ENCODE results near the gene APOD. TPM values are rescaled to one million over a fixed set of nuclear protein-coding genes. Genes with fewer than 3 reads are reported as not detected.

APOD gene
- total and polyA plus RNA-seq, 9 of the 15 experiments (the other 6 are each of a cell fraction or from before 2014, with no cell fraction given), result 0.18 to 0.50 (median 0.35) TPM; not detected in 1

DNA sequence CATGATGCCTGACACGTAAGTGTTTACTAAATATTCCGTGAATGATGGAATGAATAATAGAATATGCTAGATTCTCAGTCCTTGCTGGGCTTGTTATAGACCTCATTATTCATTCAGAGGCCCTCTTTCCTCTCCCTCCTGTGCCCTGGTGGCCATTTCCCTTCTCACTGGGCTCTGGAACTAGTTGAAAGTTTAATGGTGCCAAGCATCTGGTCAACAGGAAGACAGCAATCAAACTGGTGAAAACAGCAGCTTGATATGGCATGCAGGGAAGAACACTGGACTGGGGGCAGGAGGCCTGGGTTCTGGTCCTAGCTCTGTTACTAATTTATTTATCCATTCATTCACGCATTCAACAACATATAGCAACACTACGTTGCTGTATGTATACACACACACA is 3.7 kb upstream of the APOD start (continued):
- TF ChIP-seq HNRNPUL1 (IDR thresholded peaks at IDR 0.05; ENCODE audit: low read length) (no peak), ARID4B (CRISPR knock-in tag; IDR thresholded peaks at IDR 0.05) (no peak)

- POLR2A ChIA-PET, result interaction anchor here (1.1 to 1.7 kb wide), 3 partner anchors 12 to 30 kb away, joined by 3 to 6 read pairs (median 3); no protein-coding TSS in a partner anchor
- BruUV-seq (replicated peaks), result no TSS peak
These were observed 767 bp upstream of the APOD start for GRCh38 chr3:195584543-195584870.

More at GRCh38 chr3:195584543-195584870, 767 bp upstream of the APOD start:
- WGBS (ENCODE audit: insufficient coverage, low coverage, missing lambda C conversion rate), result 2% methylated on average over 4 of the region's 4 CpGs
- Histone ChIP-seq H4K20me1 (replicated peaks; ENCODE audit: control insufficient read depth, insufficient read depth, low read length) (no peaks in the 10 kb centered on the region), H3K27me3 (ENCODE audit: control insufficient read depth in 2 of 2, insufficient read depth in 2 of 2, low read length in 2 of 2) (peaks cover 11 to 25% of the 10 kb centered on the region in 2 experiments; a peak in 3 of 5 replicates), H3K36me3 (ENCODE audit: control insufficient read depth, insufficient read depth, low read length) (no peaks in the 10 kb centered on the region), H2AFZ (ENCODE audit: low read depth, low read length) (peak overlapping the region; percentile 90), H3K4me2 (ENCODE audit: insufficient read depth, low read length) (peak overlapping the region; percentile 63), H3K4me3 (no peak overlapping the region), H3K9ac (ENCODE audit: insufficient read depth in 1 of 2, low read depth in 2 of 2, low read length in 2 of 2) (peak overlapping the region in 1 of 2 experiments; percentile 73; a peak in 1 of 4 replicates), H3K27ac (ENCODE audit: extremely low read depth, low read depth, low read length) (peak overlapping the region; percentile 65; the same call in 1 of the 3 replicates), H3K9me1 (ENCODE audit: control insufficient read depth, insufficient read depth, low read length) (no peaks in the 10 kb centered on the region), H3K9me3 (replicated peaks; ENCODE audit: control insufficient read depth, insufficient read depth, low read depth, low read length) (peaks cover 3% of the 10 kb centered on the region; the same call in 1 of the 2 replicates), H3K4me1 (replicated peaks in 1 of 2; ENCODE audit: control insufficient read depth in 2 of 2, insufficient read depth in 2 of 2, low read length in 2 of 2) (peaks cover 0 to 16% of the 10 kb centered on the region in 2 experiments; a peak in 4 of 5 replicates), H3K79me2 (ENCODE audit: control insufficient read depth, insufficient read depth, low read length) (no peaks in the 10 kb centered on the region)
- FAIRE-seq (no peak), DNase-seq (ENCODE audit: extremely low read depth in 1 of 4, low spot score in 3 of 4) (peak in 3 of 4 experiments; percentile 29 to 58 (median 50)), ATAC-seq (peak; percentile 62)
- TF ChIP-seq NCOR1 (IDR thresholded peaks at IDR 0.05) (peak; percentile 8; the same call in 1 of the 2 replicates), CBFA2T3 (IDR thresholded peaks at IDR 0.05) (peak; percentile 50; the same call in 1 of the 2 replicates), PKNOX1 (IDR thresholded peaks at IDR 0.05) (no peak), ZNF395 (CRISPR knock-in tag; IDR thresholded peaks at IDR 0.05) (no peak), ZNF589 (CRISPR knock-in tag; IDR thresholded peaks at IDR 0.05; ENCODE audit: low read depth) (0 out of 2 replicates have a peak, but pooled peaks have one; percentile 39), CBFA2T2 (conservative IDR thresholded peaks at IDR 0.05) (0 out of 2 replicates have a peak, but pooled peaks have one; percentile 10)
- in situ Hi-C loops (cut with MboI) (no loop called here), intact Hi-C loops (cut with micrococcal nuclease) (no loop called here)
- CTCF ChIA-PET (ENCODE audit: low intra/inter-chr PET ratio), result no interaction called here
